ENCODE results near the gene SORBS1.

Gene SORBS1

DNA sequence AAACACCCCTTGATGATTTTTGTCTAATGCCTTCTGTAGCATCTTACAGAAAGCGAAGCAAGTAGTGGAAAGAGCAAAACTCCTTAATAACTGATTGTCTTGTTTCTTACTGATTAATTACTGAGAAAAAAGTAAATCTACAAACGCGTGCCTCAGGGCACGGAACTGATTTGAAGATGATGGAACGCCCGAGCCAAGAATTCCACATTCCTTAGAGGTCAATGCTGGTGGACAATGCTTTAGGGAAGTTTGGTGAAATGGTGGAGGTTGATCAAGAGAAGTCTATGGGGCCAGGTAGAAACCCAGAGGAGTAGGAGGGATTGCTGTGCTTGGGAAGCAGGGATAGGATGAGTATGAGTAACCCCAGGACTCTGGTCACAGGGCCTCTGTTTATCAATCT is 5.0 kb upstream of the SORBS1 start:
- no peak for DNase-seq (ENCODE audit: low read depth, low spot score)

DNA sequence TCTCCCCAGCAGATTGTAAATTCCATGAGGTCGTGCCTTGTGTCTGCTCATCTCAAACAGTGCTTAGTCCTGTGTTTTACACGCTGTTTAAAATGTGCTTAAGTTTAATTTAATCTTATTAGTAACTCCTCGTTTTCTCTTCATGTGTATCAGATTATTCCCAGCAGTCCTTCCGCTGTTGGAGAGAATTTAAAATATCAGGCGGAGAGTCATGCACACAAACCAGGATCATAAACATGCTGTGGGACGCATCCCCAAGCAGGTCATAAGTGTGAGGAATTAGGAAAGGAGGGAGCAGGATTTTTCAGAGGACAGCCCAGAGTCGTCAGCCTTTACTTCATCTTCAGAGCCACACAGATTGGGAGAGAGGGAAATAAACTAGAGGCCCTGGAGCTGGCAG is 4.2 kb upstream of the SORBS1 start:
- no peak for DNase-seq (ENCODE audit: low read depth, low spot score)

DNA sequence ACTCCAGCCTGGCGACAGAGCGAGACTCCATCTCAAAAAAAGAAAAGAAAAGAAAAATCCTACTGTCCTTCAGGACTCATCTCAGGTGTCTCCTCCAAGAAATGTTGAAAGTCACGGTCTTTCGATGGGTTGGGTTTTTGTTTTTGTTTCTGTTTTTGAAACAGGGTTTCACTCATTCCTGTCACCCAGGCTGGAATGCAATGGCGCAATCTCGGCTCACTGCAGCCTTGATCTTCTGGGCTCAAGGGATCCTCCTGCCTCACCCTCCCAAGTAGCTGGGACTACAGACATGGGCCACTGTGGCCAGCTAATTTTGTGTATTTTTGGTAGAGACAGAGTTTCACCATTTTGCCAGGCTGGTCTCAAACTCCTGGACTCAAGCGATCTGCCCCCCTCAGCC is 3.1 kb upstream of the SORBS1 start:
- no peak for DNase-seq (ENCODE audit: low read depth, low spot score)

GRCh38 chr10:95562341-95562965 is 1.3 kb upstream of the SORBS1 start:
- DNase-seq (ENCODE audit: low read depth, low spot score): no peak

DNA sequence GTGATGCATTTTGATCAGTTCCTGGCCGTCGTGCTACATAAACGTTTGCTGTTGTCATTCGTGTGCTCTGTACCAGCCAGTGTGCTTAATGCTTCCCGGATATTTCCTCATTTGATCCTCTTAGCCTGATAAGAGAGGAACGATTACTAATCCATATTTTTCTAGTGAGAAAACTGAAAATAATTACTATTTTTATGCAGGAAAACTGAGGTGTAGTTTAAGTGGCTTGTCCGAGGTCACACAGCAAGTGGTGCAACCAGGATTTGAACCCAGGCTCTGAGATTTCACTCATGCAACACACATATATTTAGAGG is 650 bp upstream of the SORBS1 start:
- DNase-seq (ENCODE audit: low read depth, low spot score): no peak

DNA sequence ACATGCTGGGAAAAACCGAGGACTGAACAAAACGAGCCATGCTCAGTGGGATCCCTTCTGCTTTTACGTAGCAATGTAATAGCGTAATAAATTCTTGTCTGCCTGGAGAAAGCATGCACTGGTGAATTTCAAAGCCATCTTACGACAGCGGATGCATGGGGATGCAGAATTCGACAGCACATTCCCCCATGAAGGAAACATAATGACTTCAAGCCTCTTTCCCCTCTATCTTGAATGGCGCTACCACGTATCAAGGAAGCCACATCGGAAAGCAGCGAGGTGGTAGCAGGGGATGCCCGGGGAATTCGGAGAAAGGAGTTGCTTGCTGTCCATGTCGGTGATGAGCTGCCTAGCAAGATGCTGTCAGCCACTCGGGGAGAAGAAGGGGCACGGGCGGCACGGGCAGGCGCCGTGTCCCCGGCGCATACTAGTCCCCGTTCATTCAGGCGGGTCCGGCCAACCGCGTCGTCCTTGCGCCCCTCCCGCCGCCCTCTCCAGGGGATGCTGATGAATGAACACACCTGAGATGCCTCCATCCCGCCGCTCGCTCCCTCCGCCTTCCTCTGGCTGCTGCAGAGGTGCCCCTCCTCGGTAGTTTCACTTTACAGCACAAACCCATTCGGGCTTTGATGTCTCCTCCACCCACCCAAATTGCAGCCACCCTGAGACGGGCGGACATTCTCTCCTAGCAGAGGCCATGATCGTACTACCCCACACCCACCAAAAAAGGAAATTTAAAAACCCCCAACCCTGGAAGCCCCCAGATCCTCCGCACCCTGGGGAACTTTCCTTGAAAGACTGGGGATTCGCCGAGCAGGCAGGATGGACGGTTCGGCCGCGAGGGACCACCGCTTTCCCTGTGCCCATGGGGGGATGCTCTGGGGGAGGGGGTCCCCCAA is 644 bp downstream of the SORBS1 start:
- DNase-seq (ENCODE audit: low read depth, low spot score): no peak

GRCh38 chr10:95559896-95560277 is 1.3 kb downstream of the SORBS1 start:
- no peak for DNase-seq (ENCODE audit: low read depth, low spot score)

- no peak for DNase-seq (ENCODE audit: low read depth, low spot score)
These were observed 1.7 kb downstream of the SORBS1 start for GRCh38 chr10:95559471-95559870.

DNA sequence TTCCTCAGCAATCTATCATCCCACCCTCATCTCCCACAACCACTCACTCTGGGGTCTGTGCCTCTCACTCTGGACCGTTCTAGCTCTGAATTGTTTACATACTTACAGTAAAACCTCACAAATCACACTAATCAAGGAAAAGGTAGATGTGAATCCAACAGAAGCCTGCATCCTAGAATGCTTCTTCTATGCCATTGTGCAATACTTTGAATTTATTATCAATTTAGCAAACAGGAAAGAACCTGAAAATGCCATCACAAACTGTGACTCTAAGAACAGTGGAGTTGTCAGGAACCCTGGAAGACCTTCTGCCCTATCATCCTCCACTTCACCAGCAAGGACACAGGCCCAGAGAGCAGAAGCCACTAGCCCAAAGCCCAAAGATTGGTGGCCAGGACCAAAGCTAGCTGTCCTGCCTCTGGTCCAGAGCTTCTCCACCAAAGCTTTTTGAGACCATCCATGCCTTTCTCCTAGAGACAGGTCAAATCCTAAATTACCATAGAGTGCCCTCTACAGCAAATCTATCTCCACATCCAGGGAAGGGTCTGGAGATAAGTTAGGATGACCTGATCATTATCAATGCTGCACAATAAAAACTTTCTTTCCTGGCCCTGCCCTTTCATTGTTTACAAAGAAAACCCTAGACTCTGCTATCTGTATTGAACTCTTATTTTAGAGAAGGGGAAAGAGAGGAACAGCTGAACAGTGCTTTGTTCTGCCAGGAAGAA is 2.4 kb downstream of the SORBS1 start:
- no peak for DNase-seq (ENCODE audit: low read depth, low spot score)

GRCh38 chr10:95556994-95557767 is 4.0 kb downstream of the SORBS1 start:
- DNase-seq (ENCODE audit: low read depth, low spot score): no peak

- DNase-seq (ENCODE audit: low read depth, low spot score): no peak
These were observed 7.5 kb downstream of the SORBS1 start for GRCh38 chr10:95553674-95554073.

- no peak for DNase-seq (ENCODE audit: low read depth, low spot score)
These were observed 8.4 kb downstream of the SORBS1 start for GRCh38 chr10:95552679-95553342.

DNA sequence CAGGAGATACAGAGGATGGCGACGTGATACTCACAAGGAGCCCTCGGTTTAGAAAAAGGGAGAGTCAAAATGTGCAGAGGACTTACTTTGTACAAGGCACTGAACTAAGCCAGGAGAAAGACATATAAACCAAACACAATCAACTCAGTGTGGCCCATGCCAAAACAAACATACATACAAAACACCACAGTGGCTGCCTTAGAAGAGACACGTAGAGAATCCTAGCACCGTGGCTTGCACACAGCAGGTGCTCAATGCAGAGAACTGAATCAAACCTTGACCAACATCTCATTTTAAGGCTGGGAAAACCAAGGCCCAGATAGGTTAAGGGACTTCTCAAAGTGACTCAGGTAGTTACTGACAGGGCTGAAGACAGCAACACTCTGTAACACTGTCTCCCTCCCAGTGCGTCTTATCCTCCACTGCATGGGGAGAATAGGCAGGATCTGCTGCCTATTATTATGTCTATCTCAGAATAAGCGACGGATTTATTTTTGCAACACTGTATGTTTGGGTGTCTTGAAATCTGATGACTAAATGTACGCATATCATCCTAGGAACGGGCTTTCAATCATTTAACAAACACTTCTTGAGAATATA is 11.0 kb downstream of the SORBS1 start:
- DNase-seq (ENCODE audit: low read depth, low spot score): no peak

DNA sequence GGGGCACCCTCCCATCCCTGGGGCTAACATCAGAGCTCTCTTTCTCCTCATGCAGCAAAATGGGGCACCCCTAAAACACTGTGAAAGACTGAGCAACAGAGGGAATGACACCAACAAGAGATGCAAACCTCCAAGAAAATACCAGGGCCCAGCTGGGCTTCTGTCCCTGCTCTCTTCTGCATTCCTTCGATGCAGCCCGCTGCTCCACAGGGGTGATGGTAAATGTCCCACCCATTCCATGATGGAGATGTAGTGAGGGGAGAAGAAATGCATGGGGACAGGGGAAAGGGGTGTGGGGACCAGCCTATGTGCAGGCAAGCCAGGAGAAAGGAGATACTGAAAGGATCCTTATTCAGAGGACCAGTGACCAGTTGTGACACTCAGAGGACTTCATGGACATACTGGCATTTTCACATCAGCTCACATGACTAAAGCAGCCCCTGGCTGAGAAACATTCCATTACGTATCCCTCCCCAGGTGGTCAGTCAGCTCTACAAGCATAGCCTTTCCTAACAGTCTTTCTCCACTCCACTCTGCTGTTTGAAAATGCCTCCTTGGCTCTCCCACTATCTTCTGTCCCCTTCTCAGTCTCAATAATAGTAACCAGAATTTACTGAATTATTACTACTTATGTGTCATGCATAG is 13.3 kb downstream of the SORBS1 start:
- DNase-seq (ENCODE audit: low read depth, low spot score): no peak

DNA sequence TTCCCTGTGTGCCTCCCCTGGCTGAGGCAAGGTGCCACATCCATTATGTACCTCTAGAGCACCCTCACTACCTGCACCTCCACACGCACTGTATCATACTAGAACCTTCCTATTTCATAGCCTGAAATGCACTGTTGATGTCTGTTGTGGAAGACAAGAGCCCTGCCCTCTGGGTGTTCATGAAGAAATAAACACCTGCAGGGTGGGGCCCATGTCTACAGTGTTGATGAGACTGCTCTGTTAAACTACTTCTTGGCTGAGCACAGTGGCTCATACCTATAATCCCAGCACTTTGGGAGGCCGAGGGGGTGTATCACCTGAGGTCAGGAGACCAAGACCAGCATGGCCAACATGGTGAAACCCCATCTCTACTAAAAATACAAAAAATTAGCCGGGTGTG is 14.0 kb downstream of the SORBS1 start:
- DNase-seq (ENCODE audit: low read depth, low spot score): no peak

- no peak for DNase-seq (ENCODE audit: low read depth, low spot score)
These were observed 15.2 kb downstream of the SORBS1 start for GRCh38 chr10:95545981-95546380.

- DNase-seq (ENCODE audit: low read depth, low spot score): no peak
These were observed 16.2 kb downstream of the SORBS1 start for GRCh38 chr10:95544783-95545500.

GRCh38 chr10:95543459-95543858 is 17.7 kb downstream of the SORBS1 start:
- DNase-seq (ENCODE audit: low read depth, low spot score): no peak

GRCh38 chr10:95542761-95543160 is 18.4 kb downstream of the SORBS1 start:
- DNase-seq (ENCODE audit: low read depth, low spot score): no peak

DNA sequence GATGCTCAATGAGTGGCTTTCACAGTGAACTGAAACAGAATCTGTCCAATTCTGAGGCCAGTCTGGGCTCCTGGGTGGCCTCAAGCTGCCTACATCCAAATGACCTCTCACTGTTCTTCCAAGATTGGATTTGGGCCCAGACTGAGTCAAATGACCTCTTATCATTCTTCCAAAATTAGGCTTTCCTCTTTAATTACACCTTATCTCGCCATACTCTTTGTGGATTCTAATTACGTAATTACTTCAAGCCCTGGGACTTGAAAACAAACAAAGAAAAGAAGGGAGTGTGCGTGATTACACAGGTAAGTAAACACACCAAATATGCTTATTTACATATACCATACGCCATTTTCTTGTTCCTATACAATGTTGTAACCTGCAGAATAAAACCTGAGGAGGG is 18.8 kb downstream of the SORBS1 start:
- DNase-seq (ENCODE audit: low read depth, low spot score): no peak

Data from activated CD4-positive, CD25-positive, alpha-beta regulatory T cell treated with anti-CD3 and anti-CD28 coated beads, Interleukin-2, amount 50 U/mL, for 16 hours (primary cell).